Hypothalamus (tissue), 51 donors: ENCODE measurements around the gene TEX26.
"Not testable (repeated sequence)": the region's sequence is repeated elsewhere in the genome, so short reads cannot be mapped to it uniquely, and the experiment has no call there.

ENCODE experiments used
- DNase-seq, 51 donors: peaks; one replicate each; lab custom pipeline; 2025; lab: John Stamatoyannopoulos, UW

The TEX26 gene

DNA sequence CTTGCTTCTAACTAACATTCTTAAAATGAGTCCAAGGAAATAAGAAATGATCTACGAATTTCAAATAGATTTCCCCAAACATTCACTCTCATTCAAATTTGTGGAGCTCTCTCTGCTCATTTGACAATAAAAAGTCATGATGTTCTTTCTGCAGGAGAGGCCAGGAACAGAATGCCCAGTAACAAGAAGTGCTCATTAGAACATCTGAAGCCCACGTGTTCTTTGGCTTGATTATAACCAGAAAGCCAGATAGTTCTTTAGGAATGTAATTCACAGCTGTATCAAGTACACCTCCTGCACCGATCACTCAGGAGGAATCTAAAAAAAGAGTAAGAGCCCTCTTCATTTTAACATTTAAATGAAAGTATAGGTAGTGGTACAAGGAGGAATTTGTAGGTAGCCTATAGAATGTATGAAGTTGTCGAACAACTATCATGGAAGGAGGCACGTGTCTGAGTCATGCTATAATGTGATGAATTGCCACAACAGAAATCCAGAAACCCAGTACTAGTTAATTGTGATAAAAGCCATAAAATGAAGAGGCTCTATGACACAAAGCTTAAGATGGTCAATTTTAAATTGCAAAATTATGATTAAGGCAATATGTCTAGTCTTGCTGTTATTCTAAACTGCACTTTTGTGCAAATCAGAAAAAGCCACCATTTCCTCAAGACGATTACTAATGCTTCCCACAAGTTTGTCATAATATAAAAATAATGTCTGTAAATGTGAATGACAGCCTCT lies 13.6 kb upstream of the TEX26 start:
- DNase-seq = no peak

DNA sequence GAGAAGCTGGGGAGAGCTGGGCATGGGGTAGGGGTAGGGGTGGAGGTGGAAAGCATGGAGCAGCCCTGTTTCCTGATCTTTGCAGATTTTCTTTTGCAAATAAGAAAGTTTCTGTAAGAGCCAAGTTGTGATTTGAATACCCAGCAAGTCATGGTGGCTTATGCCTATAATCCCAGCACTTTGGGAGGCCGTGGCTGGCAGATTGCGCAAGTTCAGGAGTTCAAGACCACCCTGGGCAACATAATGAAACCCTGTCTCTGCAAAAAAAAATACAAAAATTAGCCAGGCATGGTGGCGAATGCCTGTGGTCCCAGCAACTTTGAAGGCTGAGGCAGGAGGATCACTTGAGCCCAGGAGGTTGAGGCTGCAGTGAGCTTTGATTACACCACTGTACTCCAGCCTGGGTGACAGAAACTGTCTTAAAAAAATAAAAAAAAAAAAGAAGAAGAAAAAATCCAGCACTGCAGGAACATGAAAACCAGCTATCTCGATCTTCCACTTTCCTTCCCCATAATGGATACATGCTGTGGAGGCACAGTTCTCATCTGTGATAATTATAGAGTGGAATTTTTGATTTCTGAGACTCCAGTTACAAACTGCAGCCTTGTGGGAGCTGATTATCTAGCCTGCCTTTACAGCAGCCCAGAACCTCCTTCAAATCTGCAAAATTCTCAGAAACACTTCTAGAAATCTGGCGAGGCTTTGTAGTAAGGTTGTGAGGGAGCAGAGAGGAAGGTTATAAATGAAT lies 12.1 kb upstream of the TEX26 start:
- DNase-seq = no peak

DNA sequence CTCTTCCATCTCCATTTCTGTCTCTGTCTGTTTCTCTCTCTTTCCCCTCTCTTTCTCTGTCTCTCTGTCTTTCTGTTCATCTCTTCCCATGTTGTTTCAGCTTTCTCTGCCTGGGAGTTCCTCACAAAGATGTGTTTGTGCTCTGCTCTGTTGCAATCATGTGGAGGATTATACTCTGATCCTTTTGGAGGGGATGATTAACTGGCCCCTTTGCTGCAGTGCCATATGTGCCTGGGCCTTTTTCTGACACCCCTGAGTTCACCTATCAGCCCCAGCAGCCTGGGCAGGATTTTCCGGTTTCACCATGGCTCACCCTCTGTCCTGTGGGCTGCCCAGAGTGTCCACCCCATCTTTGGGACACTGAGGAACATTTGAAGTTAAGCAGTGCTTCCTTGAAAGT lies 9.0 kb upstream of the TEX26 start:
- DNase-seq = no peak

DNA sequence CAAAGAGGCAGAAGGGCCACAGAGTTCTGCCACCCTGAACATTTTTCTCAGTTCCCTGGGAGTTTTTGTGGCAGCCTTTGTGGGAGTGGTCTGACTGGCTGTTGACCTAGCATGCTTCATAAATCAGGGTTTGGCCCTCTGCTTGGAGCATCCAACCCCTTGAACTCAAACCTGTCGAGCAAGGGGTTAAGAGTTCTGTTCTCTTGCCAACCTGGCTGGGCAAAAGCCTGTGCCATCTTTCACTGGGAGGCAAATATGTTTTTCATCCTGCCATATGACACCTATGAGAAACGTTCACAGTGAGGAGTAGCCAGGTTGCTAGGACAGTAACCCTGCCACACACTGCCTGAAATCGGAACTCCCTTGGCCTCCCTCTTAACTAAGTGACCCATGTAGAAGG lies 7.7 kb upstream of the TEX26 start:
- DNase-seq = no peak

DNA sequence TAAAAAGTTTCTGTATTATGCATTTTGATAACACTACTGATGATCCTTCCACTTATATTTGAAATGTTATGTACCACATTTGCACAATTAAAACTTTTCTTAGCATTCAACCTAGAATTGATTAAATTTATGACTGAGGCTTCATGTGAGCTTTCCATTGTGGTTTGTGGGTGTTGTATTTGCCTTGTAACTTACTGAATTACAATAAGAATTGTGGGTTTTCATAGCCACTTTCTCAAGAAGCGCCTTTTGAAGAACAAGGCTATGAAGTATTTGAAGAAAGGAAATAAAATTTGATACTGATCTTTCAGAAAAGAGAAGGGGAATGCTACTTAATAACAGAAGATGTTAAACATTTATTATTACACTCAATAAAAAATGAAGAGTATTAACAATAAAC lies 7.0 kb upstream of the TEX26 start:
- DNase-seq = no peak

DNA sequence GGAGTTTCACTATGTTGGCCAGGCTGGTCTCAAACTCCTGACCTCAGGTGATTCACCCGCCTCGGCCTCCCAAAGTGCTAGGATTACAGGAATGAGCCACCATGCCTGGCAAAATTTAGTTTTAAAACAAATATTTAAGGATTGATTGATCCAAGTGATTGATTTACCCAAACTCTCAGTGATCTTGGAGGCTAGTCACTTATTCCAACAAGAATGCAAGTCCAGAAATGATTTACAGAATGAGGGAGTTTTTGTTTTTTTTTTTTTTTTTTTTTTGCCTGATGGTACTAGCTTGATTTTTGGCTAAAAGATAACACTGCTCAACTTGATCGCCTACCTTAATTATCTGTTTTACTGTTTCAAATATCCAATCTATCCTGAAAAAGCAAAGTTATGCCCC lies 5.7 kb upstream of the TEX26 start:
- DNase-seq = no peak

DNA sequence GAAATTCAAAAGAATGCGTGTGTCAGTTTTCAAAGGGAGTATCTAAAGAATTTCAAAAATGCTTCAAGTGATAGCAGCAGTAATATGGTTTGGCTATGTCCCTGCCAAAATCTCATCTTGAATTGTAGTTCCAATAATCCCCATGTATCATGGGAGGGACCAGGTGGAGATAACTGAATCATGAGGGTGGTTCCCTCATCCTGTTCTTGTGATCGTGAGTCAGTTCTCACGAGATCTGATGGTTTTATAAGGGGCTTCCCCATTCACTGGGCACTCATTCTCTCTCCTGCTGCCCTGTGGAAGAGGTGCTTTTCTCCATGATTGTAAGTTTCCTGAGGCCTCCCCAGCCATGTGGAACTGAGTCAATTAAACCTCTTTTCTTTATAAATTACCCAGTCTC lies 5.3 kb upstream of the TEX26 start:
- DNase-seq = not testable (repeated sequence)

DNA sequence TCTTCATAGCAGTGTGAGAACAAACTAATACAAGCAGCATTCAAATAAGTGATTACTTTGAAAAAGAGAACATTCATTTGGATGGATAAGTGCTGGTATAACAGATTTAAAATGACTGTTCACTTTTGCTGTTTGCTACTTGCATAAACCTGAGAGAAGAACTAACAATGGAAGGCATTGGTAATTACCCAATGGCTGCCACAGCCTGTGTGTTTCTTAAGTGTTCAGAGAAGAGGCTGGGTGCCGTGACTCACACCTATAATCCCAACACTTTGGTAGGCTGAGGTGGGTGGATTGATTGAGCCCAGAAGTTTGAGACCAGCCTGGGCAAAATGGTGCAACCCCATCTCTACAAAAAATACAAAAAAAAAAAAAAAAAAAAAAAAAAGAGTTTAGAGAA lies 4.9 kb upstream of the TEX26 start:
- no peak for DNase-seq

DNA sequence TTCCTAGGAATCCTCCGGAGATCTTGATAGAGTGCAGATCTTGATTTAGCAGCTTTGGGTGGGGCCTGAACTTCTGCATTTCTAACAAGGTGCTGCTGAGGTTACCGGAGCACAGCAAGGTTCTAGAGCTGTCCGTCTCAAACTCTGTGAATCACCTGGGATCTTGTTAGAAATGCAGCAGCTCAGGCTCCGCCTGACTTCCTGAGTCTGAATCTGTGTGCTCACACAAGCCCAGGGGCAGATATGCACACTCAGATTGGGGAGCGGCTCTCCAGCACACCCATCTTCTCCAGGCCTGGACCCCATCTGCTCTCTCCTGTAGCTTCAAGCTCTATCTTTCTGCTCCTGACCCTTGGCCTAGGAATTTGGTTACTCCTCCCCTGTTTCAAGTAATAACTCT lies 3.5 kb upstream of the TEX26 start:
- no peak for DNase-seq

DNA sequence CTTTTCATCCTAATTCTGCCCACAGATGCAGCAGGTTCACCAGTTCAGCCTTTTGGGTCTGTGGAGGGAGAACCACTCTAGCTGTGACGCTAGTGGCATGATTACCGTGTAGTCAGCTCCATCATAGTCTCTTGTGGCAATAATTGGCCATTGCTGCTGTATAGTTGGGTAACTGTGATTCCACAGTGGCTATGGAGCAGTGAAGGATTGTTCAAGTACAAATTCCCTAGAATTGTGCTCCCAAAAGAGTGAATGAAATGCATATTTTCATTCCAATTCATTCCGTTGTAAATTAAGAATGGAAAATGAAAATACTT lies 856 bp downstream of the TEX26 start:
- DNase-seq = no peak

DNA sequence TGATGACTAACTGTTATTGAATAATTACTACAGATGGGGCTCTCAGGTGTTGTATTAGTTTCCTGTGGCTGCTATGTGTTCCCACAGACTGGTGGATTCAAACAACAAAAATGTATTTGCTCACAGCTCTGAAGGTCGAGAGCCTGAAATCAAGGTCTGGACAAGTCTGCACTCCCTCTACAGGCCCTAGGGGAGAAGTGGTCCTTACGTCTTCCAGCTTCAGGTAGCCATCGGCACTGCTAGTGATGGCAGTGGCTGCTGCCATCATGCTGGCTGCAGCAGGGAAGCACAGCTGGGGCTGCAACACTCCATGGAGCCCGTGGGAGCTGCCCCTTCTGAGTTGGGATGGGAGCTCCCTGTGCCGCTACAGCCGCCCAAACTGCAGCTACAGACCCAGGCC lies 1.9 kb downstream of the TEX26 start:
- DNase-seq = no peak

DNA sequence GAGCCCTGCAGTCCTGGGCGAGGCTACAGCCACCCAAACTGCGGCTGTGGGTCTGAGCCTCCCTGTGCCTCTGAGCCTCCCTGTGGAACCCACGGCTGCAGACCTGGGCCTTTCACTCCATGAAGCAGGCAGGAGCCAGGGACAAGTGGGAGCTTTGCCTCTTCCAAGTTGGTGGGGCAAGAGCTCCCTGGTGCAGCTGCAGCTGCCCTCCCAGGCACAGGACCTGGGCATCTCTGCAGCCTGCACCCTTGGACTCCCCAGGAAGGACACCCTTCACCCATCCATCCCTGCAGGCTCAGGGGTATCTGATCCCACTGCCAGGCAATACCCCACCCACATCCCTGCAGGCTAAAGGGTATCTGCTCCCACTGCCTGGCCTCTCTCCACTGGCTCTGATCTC lies 2.3 kb downstream of the TEX26 start:
- no peak for DNase-seq

DNA sequence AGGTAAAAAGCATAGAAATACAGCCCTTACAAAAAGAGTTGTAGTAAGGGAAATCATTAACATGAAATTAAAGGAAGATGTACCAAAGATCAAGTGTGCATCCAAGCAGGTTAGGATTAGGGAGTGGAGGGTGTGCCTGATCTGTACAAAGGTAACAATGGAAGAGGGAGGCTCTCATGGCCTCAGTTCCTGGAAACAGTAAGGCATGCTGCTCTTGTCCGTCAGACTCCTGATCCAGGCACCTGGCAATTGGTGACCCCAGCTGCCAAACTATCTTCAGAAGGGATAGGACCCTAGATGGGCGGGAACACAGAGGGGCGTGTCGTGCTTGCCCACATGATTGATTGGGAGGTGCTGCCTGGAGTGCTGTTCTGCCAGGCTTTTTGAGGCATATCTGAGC lies 4.5 kb downstream of the TEX26 start:
- no peak for DNase-seq

DNA sequence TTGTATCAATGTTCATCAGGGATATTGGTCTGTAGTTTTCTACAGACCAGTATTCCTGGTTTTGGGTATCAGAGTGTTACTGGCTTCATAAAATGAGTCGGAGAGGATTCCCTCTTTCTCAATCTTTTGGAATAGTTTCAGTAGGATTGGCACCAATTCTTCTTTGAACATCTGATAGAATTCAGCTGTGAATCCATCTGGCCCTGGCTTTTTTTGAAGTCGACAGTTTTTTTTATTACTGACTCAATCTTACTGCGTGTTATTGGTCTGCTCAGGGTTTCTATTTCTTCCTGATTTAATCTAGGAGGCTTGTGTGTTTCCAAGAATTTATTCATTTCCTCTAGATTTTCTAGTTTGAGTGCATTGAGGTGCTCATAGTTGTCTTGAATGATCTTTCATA lies 11.4 kb downstream of the TEX26 start:
- DNase-seq = no peak

DNA sequence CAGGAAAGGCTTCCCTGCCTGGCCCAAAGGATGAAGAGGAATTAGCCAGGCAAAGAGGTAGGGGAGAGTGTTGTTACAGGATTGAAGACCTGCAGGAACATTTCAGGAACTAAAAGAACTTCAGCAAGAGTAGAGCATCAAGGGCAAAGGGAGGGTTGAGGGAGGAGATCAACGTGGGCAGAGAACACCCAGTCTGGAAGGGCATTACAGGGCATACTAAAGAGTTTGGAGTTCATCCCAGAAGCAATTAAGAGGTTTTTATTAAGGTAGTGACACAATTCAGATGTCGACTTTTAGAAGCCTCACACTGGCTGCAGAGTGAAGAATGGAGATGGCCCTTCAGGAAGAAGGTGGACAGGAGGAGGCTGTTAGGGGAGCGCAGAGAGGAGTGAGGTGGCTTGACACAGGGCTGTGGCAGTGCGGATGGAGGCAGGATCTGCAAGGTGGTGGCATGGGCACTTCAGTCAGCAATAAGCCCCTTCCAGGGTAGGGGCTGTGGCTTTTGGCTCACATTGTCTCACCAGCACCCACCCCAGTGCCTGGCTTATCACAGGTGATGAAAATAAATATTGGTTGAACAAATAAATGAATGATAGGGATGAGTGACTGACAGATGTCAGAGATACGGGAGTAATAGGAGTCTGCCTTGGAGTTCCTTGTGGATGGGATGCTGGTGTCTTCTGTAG lies 24.9 kb downstream of the TEX26 start:
- no peak for DNase-seq

DNA sequence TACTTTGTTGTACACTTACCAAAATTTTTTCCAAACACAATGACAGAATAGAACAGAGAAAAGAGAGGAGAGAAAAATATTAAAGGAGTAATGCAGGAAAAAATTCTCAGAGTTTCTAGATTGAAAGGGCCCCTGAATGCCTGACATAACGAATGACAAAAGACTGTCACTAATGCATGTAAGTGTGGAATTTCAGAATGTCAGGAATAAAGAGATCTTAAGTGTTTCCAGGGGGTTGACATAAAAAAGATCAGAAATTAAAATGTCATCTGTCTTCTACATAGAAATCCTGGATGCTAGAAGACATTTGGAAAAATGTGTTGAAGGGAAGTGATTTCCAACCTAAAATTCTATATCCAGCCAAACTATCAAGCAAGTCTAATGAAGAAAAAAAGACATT lies 27.2 kb downstream of the TEX26 start:
- DNase-seq = no peak

DNA sequence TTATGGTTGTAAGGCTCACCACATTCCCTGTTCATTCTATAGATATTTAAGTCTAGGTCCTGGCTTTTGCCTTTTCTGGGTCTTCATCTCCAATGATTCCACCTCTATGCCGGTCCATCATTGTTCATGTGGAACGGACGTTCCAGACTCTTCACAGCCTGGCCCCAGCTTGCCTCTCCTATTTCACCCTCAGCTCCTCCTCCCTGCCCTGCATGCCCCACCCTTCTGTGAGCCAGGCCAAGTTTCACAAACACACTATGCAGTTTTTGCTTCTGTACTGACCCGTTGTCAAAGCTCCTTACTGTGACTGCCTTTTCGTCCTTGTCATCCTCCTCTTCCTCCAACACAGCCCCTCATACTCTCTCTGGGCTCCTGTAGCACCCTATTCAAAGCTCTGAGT lies 31.3 kb downstream of the TEX26 start:
- DNase-seq = no peak

DNA sequence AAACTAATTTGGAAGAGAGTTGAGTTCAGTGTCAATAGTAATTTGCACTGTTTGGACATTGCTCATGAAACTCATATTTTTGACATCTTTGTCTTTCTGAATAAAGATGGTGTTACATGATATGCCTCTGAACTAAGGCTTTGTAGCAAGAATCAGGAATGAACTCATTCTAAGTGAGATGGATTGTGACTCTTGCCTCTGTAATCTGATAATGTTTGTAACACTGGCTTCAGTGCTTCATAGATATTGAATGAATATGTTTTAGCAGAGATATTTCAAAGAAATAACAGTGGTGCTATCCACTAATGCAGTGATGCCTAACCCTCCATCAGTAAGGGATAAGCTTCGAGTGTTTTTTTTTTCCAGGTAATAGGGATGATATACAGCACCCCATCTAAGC lies 32.9 kb downstream of the TEX26 start:
- DNase-seq = no peak

DNA sequence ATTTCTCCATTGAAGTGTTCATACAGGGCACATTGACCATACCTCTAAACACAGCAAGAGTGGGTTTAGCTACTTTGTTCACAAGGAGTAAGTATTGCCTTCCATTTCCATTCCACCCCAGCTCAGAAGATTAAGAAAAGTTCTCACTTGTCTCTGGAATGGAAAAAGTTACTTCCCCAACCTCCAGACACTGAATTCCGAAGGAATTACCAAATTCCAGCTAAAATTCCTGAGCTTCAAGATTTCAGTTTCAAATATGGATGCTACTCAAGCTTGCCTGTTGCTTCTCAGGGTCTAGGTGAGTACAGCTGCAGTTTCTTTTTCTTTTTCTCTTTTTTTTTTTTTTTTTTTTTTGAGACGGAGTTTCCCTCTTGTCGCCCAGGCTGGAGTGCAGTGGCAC lies 33.6 kb downstream of the TEX26 start:
- DNase-seq = no peak

DNA sequence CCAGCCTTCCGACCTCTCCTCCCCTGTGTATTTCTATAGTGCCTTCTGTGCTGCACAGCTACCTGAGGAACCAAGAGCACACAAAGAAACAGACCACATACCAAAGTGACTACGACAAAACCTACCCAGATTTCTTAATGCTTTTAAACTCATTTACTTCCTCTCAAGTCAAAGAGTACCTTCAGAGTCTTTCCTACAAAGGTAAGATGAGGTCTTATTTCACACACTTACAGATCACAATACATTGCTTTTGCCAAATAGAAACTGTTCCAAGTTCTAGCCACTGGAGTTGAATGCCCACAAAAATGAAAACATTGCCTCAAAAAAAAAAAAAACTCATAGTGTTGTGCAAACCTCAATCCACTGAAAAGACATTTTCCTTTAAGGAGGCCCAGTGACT lies 36.4 kb downstream of the TEX26 start:
- no peak for DNase-seq

DNA sequence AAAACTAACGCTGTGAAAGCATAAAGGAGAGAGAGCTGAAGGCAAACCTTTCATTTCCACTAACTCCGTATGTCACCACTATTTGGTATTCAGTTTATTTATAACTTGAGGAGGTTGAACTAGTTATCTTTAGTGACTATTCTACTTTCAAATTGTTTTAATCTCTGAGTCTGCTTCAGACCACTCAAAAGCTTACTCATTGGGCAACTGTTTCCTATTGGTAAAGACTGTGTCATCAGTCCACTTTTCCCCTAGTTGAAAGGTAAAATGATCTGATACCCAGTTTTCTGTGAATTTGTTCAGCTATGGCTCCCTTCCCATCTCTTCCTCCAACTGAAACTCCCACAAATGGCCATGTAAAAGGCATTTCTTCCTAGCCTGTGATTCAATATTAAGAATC lies 39.1 kb downstream of the TEX26 start:
- no peak for DNase-seq

DNA sequence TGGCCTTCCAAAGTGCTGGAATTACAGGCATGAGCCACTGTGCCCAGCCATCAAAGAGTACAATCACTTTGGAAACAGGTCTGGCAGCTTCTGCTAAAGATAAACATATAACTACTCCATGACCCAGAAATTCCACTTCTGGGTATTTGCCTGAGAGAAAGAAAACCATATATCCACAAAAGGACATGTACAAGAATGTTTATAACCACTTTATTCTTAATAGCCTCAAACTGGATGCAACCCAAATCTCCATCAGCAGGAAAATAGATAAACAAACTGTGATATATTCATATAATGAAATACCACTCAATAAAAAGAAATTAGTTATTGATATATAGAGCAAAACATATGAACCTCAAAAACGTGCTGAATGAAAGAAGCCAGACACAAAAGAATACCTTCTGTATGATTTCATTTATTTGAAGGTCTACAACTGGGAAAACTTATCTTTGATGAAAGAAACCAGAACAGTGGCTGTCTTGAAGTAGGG lies 40.5 kb downstream of the TEX26 start:
- DNase-seq = no peak
